Endometrial microvascular endothelial cells (primary cell): Measurements from ENCODE around the gene NAPG. TPM values are rescaled to one million over a fixed set of nuclear protein-coding genes. Genes with fewer than 3 reads are reported as not detected.

Experiments used
- in situ Hi-C: cut with HindIII; loops from 2 replicates; pipeline ENCODE4 v1.10.0; 2017; ENCODE audit warnings: low sequenced_read_pairs, low pct_unique_long_range_greater_than_20kb; ENCODE audit errors: inconsistent ontology term
- total RNA-seq: library from RNA; depleted of rRNA; stranded (reverse); fragments of >200 nt; gene quantifications from one replicate; pipeline ENCODE4 v1.2.3, GENCODE V29; 2015; ENCODE audit errors: inconsistent ontology term

NAPG gene
- total RNA-seq, 1 donor from 2014 or later: 23.5 TPM

- in situ Hi-C loops: loop anchor here (25.0 kb wide), 1 partner anchor 521 kb away; no protein-coding TSS in a partner anchor
Observed at GRCh38 chr18:10508591-10508990, 17.2 kb upstream of the NAPG start.

- in situ Hi-C loops: loop anchor here (25.0 kb wide), 1 partner anchor 524 kb away; no protein-coding TSS in a partner anchor
Observed at GRCh38 chr18:10511236-10511635, 14.6 kb upstream of the NAPG start.

- in situ Hi-C loops: loop anchor here (25.0 kb wide), 1 partner anchor 527 kb away; no protein-coding TSS in a partner anchor
Observed at GRCh38 chr18:10514082-10514481, 11.7 kb upstream of the NAPG start.

GRCh38 chr18:10514601-10515000 is 11.2 kb upstream of the NAPG start:
- in situ Hi-C loops: loop anchor here (25.0 kb wide), 1 partner anchor 527 kb away; no protein-coding TSS in a partner anchor

GRCh38 chr18:10515456-10515855 is 10.4 kb upstream of the NAPG start:
- in situ Hi-C loops: loop anchor here (25.0 kb wide), 1 partner anchor 528 kb away; no protein-coding TSS in a partner anchor

- in situ Hi-C loops: loop anchor here (25.0 kb wide), 1 partner anchor 529 kb away; no protein-coding TSS in a partner anchor
Observed at GRCh38 chr18:10516078-10516477, 9.7 kb upstream of the NAPG start.

- in situ Hi-C loops: loop anchor here (25.0 kb wide), 1 partner anchor 531 kb away; no protein-coding TSS in a partner anchor
Observed at GRCh38 chr18:10518595-10519255, 7.1 kb upstream of the NAPG start.

- in situ Hi-C loops: loop anchor here (25.0 kb wide), 1 partner anchor 532 kb away; no protein-coding TSS in a partner anchor
Observed at GRCh38 chr18:10519366-10519765, 6.5 kb upstream of the NAPG start.

GRCh38 chr18:10519999-10520935 is 5.6 kb upstream of the NAPG start:
- in situ Hi-C loops: loop anchor here (25.0 kb wide), 1 partner anchor 533 kb away; no protein-coding TSS in a partner anchor

- in situ Hi-C loops: loop anchor here (25.0 kb wide), 1 partner anchor 534 kb away; no protein-coding TSS in a partner anchor
Observed at GRCh38 chr18:10521566-10521965, 4.3 kb upstream of the NAPG start.

GRCh38 chr18:10522574-10522973 is 3.3 kb upstream of the NAPG start:
- in situ Hi-C loops: loop anchor here (25.0 kb wide), 1 partner anchor 535 kb away; no protein-coding TSS in a partner anchor

- in situ Hi-C loops: loop anchor here (25.0 kb wide), 1 partner anchor 536 kb away; no protein-coding TSS in a partner anchor
Observed at GRCh38 chr18:10523544-10523943, 2.3 kb upstream of the NAPG start.

- in situ Hi-C loops: loop anchor here (25.0 kb wide), 1 partner anchor 537 kb away; no protein-coding TSS in a partner anchor
Observed at GRCh38 chr18:10524507-10525370, 1.1 kb upstream of the NAPG start.

GRCh38 chr18:10525371-10525691 is 496 bp upstream of the NAPG start:
- in situ Hi-C loops: no loop called here

- in situ Hi-C loops: no loop called here
Observed at GRCh38 chr18:10526561-10526949, 728 bp downstream of the NAPG start.

GRCh38 chr18:10528439-10528838 is 2.6 kb downstream of the NAPG start:
- in situ Hi-C loops: no loop called here

GRCh38 chr18:10530002-10530401 is 4.2 kb downstream of the NAPG start:
- in situ Hi-C loops: no loop called here

GRCh38 chr18:10530852-10531251 is 5.0 kb downstream of the NAPG start:
- in situ Hi-C loops: no loop called here
